Measurements from ENCODE around the gene CADM2. TPM values are rescaled to one million over a fixed set of nuclear protein-coding genes. Genes with fewer than 3 reads are reported as not detected.

Gene CADM2
- total and polyA plus RNA-seq, 2 donors (not counting 3 experiments of a cell fraction or from before 2014, with no cell fraction given): not detected

GRCh38 chr3:85384372-85384771 is 425.6 kb downstream of the CADM2 start:
- H3K27me3 ChIP-seq (ENCODE audit: control insufficient read depth in 2 of 2, insufficient read depth in 2 of 2, low read length in 2 of 2): no peaks in the 10 kb centered on the region
- no peaks in the 10 kb centered on the region for H3K79me2 ChIP-seq (ENCODE audit: control insufficient read depth, insufficient read depth, low read length)
- no peak for FAIRE-seq
- no peaks in the 10 kb centered on the region for H3K36me3 ChIP-seq (ENCODE audit: control insufficient read depth in 2 of 2, extremely low read depth in 1 of 2, insufficient read depth in 2 of 2, low read length in 2 of 2)
- ChIA-PET POLR2A (no interaction called here), CTCF (no interaction called here)
- no TSS peak for BruUV-seq (replicated peaks)
- H3K4me3 ChIP-seq (replicated peaks in 1 of 3; ENCODE audit: insufficient read depth in 1 of 3, low read depth in 1 of 3, low read length in 3 of 3): no peak overlapping the region
- no peak overlapping the region for H3K27ac ChIP-seq (ENCODE audit: insufficient read depth, low read depth, low read length)
- no peak overlapping the region for H3K9ac ChIP-seq (replicated peaks; ENCODE audit: extremely low read depth, insufficient read depth, low read length)
- no peaks in the 10 kb centered on the region for H3K9me1 ChIP-seq (replicated peaks; ENCODE audit: control insufficient read depth, extremely low read depth, insufficient read depth, low read length)
- no peaks in the 10 kb centered on the region for H4K20me1 ChIP-seq (replicated peaks; ENCODE audit: control insufficient read depth, extremely low read depth, insufficient read depth, low read length)
- no peak overlapping the region for H2AFZ ChIP-seq (ENCODE audit: low read depth, low read length)
- TF ChIP-seq, protein P1, sequence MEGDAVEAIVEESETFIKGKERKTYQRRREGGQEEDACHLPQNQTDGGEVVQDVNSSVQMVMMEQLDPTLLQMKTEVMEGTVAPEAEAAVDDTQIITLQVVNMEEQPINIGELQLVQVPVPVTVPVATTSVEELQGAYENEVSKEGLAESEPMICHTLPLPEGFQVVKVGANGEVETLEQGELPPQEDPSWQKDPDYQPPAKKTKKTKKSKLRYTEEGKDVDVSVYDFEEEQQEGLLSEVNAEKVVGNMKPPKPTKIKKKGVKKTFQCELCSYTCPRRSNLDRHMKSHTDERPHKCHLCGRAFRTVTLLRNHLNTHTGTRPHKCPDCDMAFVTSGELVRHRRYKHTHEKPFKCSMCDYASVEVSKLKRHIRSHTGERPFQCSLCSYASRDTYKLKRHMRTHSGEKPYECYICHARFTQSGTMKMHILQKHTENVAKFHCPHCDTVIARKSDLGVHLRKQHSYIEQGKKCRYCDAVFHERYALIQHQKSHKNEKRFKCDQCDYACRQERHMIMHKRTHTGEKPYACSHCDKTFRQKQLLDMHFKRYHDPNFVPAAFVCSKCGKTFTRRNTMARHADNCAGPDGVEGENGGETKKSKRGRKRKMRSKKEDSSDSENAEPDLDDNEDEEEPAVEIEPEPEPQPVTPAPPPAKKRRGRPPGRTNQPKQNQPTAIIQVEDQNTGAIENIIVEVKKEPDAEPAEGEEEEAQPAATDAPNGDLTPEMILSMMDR (IDR thresholded peaks at IDR 0.05; ENCODE audit: extremely low read depth in 1 of 2, insufficient read depth in 1 of 2, low read depth in 1 of 2, low read length in 2 of 2): no peak
- TF ChIP-seq, protein P2, sequence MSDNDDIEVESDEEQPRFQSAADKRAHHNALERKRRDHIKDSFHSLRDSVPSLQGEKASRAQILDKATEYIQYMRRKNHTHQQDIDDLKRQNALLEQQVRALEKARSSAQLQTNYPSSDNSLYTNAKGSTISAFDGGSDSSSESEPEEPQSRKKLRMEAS (IDR thresholded peaks at IDR 0.05; ENCODE audit: insufficient read depth, insufficient read length): no peak
- TF ChIP-seq MYC (IDR thresholded peaks at IDR 0.05; ENCODE audit: low read depth, low read length) (no peak), FOS (IDR thresholded peaks at IDR 0.05; ENCODE audit: borderline replicate concordance, insufficient read depth, low read length) (no peak), POLR2A (IDR thresholded peaks at IDR 0.05; ENCODE audit: low read depth, low read length) (no peak), POLR2AphosphoS5 (IDR thresholded peaks at IDR 0.05; ENCODE audit: insufficient read depth, low read depth, low read length) (no peak), JUN (IDR thresholded peaks at IDR 0.05; ENCODE audit: borderline replicate concordance, insufficient read depth, insufficient read length, low read depth) (no peak), GATA2 (IDR thresholded peaks at IDR 0.05; ENCODE audit: insufficient read depth, insufficient read length, low read depth, low read length) (no peak), EZH2 (IDR thresholded peaks at IDR 0.05; ENCODE audit: borderline replicate concordance, low read depth, low read length, severe bottlenecking) (no peak)
- no peak for DNase-seq (ENCODE audit: low read depth, low spot score)
- no peaks in the 10 kb centered on the region for H3K4me1 ChIP-seq (ENCODE audit: control insufficient read depth, extremely low read depth, insufficient read depth, low read length)
- dilution Hi-C loops (cut with MboI; ENCODE audit: extremely low pct_ligation_motif_present, low sequenced_read_pairs): no loop called here
- H3K9me3 ChIP-seq (replicated peaks; ENCODE audit: control insufficient read depth, insufficient read depth, low read length): no peaks in the 10 kb centered on the region
- no peak overlapping the region for H3K4me2 ChIP-seq (ENCODE audit: insufficient read depth, low read length)
- intact Hi-C loops (cut with micrococcal nuclease): no loop called here
